HG03460 (cell line): ENCODE results near the gene ITGB2.
"Not testable (repeated sequence)": the region's sequence is repeated elsewhere in the genome, so short reads cannot be mapped to it uniquely, and the experiment has no call there.

Experiments
- ATAC-seq: cut with Tn5 transposase; IDR thresholded peaks from one replicate; pipeline ENCODE4 v1.9.1; 2021; ENCODE audit not compliant: unreplicated experiment

ITGB2 gene

GRCh38 chr21:44887126-44887806, 33.4 kb downstream of the ITGB2 start:
- no peak for ATAC-seq

- ATAC-seq: no peak
These were observed 34.3 kb downstream of the ITGB2 start for GRCh38 chr21:44886113-44887075.

- ATAC-seq: no peak
These were observed 35.1 kb downstream of the ITGB2 start for GRCh38 chr21:44885615-44886014.

GRCh38 chr21:44884097-44884496, 36.6 kb downstream of the ITGB2 start:
- no peak for ATAC-seq

- ATAC-seq: no peak
These were observed 37.4 kb downstream of the ITGB2 start for GRCh38 chr21:44883250-44883649.

- no peak for ATAC-seq
These were observed 39.4 kb downstream of the ITGB2 start for GRCh38 chr21:44881198-44881872.

GRCh38 chr21:44880405-44881197, 40.1 kb downstream of the ITGB2 start:
- no peak for ATAC-seq

GRCh38 chr21:44879238-44879637, 41.5 kb downstream of the ITGB2 start:
- ATAC-seq: not testable (repeated sequence)

GRCh38 chr21:44878053-44878982, 42.4 kb downstream of the ITGB2 start:
- ATAC-seq: no peak

- no peak for ATAC-seq
These were observed 43.7 kb downstream of the ITGB2 start for GRCh38 chr21:44876849-44877575.

GRCh38 chr21:44875316-44875700, 45.4 kb downstream of the ITGB2 start:
- no peak for ATAC-seq

- no peak for ATAC-seq
These were observed 46.0 kb downstream of the ITGB2 start for GRCh38 chr21:44874497-44875315.

- ATAC-seq: no peak
These were observed 46.5 kb downstream of the ITGB2 start for GRCh38 chr21:44874240-44874496.

GRCh38 chr21:44873356-44874239, 47.1 kb downstream of the ITGB2 start, which contains the start of gene PTTG1IP:
PTTG1IP (minus strand) TSS chr21:44873690; CDS start chr21:44873616, 74 bp downstream.
- ATAC-seq: peak; percentile 63

- no peak for ATAC-seq
These were observed 47.9 kb downstream of the ITGB2 start for GRCh38 chr21:44872649-44873355.

GRCh38 chr21:44872323-44872648, 48.4 kb downstream of the ITGB2 start:
- no peak for ATAC-seq
